NCI-H82 treated with DMSO at 0.1 percent for 48 hours (cell line): Measurements from ENCODE around the gene SLC45A2.
A peak's percentile ranks its signal among the peaks of the same experiment; 100 is the strongest.

Experiments
- DNase-seq: peaks from one replicate; lab custom pipeline; 2025; ENCODE audit not compliant: unreplicated experiment; lab: John Stamatoyannopoulos, UW

The SLC45A2 gene

GRCh38 chr5:34007621-34008600 is 23.4 kb upstream of the SLC45A2 start, which contains the start of gene AMACR:
Gene AMACR (minus strand): TSS chr5:34008050. CDS start chr5:34008019, 31 bp downstream.
- peak; percentile 71 for DNase-seq

GRCh38 chr5:34007201-34007620 is 22.7 kb upstream of the SLC45A2 start:
- DNase-seq = no peak

- DNase-seq = no peak
These were observed 21.2 kb upstream of the SLC45A2 start for GRCh38 chr5:34005681-34006080.

- DNase-seq = no peak
These were observed 20.7 kb upstream of the SLC45A2 start for GRCh38 chr5:34005211-34005610.

GRCh38 chr5:34003941-34004340 is 19.4 kb upstream of the SLC45A2 start:
- no peak for DNase-seq

GRCh38 chr5:34002629-34003328 is 18.3 kb upstream of the SLC45A2 start:
- no peak for DNase-seq

- peak; percentile 36 for DNase-seq
These were observed 16.8 kb upstream of the SLC45A2 start for GRCh38 chr5:34001241-34001841.

GRCh38 chr5:33999978-34000377 is 15.5 kb upstream of the SLC45A2 start:
- no peak for DNase-seq

GRCh38 chr5:33997331-33997983 is 13.0 kb upstream of the SLC45A2 start:
- DNase-seq = no peak

- no peak for DNase-seq
These were observed 11.4 kb upstream of the SLC45A2 start for GRCh38 chr5:33995865-33996264.

- DNase-seq = no peak
These were observed 10.4 kb upstream of the SLC45A2 start for GRCh38 chr5:33994845-33995244.

- DNase-seq = no peak
These were observed 8.4 kb upstream of the SLC45A2 start for GRCh38 chr5:33992864-33993263.

GRCh38 chr5:33985447-33985846 is 954 bp upstream of the SLC45A2 start:
- no peak for DNase-seq

- DNase-seq = no peak
These were observed 315 bp downstream of the SLC45A2 start for GRCh38 chr5:33984178-33984577.

- DNase-seq = no peak
These were observed 2.9 kb downstream of the SLC45A2 start for GRCh38 chr5:33981408-33982162.

GRCh38 chr5:33980030-33980429 is 4.5 kb downstream of the SLC45A2 start:
- DNase-seq = no peak

- DNase-seq = no peak
These were observed 6.2 kb downstream of the SLC45A2 start for GRCh38 chr5:33978306-33978705.

- no peak for DNase-seq
These were observed 8.2 kb downstream of the SLC45A2 start for GRCh38 chr5:33976307-33976706.

- no peak for DNase-seq
These were observed 8.6 kb downstream of the SLC45A2 start for GRCh38 chr5:33975852-33976251.

- DNase-seq = no peak
These were observed 11.2 kb downstream of the SLC45A2 start for GRCh38 chr5:33973271-33973670.
